ENCODE data around the gene COA8.

The COA8 gene

GRCh38 chr14:103528587-103529382, 34.0 kb upstream of the COA8 start, which contains the start of gene TRMT61A:
Gene TRMT61A, plus strand, starts transcription at chr14:103529196. Its CDS starts 783 bp downstream, at chr14:103529979.
- peaks cover 5% of the 10 kb centered on the region; the same call in 1 of the 2 replicates for H3K27me3 ChIP-seq (ENCODE audit: insufficient read depth, low read depth)
- no peak within 1 kb of the TSS for H3K4me3 ChIP-seq (IDR thresholded peaks at IDR 0.05; ENCODE audit: insufficient read depth, low read depth, low read length)
- no peaks in the 10 kb centered on the region for H3K36me3 ChIP-seq (ENCODE audit: insufficient read depth)
- TF ChIP-seq CTCF (conservative IDR thresholded peaks at IDR 0.05; ENCODE audit: low read depth, low read length) = no peak
- no peaks in the 10 kb centered on the region for H4K20me1 ChIP-seq (ENCODE audit: insufficient read depth)
- H3K79me2 ChIP-seq (ENCODE audit: insufficient read depth, low read depth) = no peaks in the 10 kb centered on the region
- H3K9ac ChIP-seq = peak within 1 kb of the TSS; percentile 50; the same call in 1 of the 2 replicates
- no peaks in the 10 kb centered on the region for H3K4me1 ChIP-seq (ENCODE audit: low read depth, poor library complexity, severe bottlenecking)
- peak within 1 kb of the TSS; percentile 29; the same call in 1 of the 2 replicates for H3K4me2 ChIP-seq
- no peak within 1 kb of the TSS for H2AFZ ChIP-seq (ENCODE audit: low read depth)
- no peak within 1 kb of the TSS for H3K27ac ChIP-seq

- no peaks in the 10 kb centered on the region for H3K36me3 ChIP-seq (ENCODE audit: insufficient read depth)
- H2AFZ ChIP-seq (ENCODE audit: low read depth) = no peak overlapping the region
- no peaks in the 10 kb centered on the region for H3K79me2 ChIP-seq (ENCODE audit: insufficient read depth, low read depth)
- H3K4me3 ChIP-seq (IDR thresholded peaks at IDR 0.05; ENCODE audit: insufficient read depth, low read depth, low read length) = no peak overlapping the region
- H3K4me2 ChIP-seq = peak overlapping the region; percentile 21; the same call in 1 of the 2 replicates
- no peak overlapping the region for H3K27ac ChIP-seq
- H3K9ac ChIP-seq = peak overlapping the region; percentile 25; the same call in 1 of the 2 replicates
- peaks cover 5% of the 10 kb centered on the region; the same call in 1 of the 2 replicates for H3K27me3 ChIP-seq (ENCODE audit: insufficient read depth, low read depth)
- H4K20me1 ChIP-seq (ENCODE audit: insufficient read depth) = no peaks in the 10 kb centered on the region
- H3K4me1 ChIP-seq (ENCODE audit: low read depth, poor library complexity, severe bottlenecking) = no peaks in the 10 kb centered on the region
- no peak for TF ChIP-seq CTCF (conservative IDR thresholded peaks at IDR 0.05; ENCODE audit: low read depth, low read length)
Measured at GRCh38 chr14:103529383-103530365, 33.1 kb upstream of the COA8 start.

GRCh38 chr14:103530390-103530789, 32.4 kb upstream of the COA8 start:
- H3K4me2 ChIP-seq = no peak overlapping the region
- H3K4me1 ChIP-seq (ENCODE audit: low read depth, poor library complexity, severe bottlenecking) = no peaks in the 10 kb centered on the region
- H3K36me3 ChIP-seq (ENCODE audit: insufficient read depth) = no peaks in the 10 kb centered on the region
- H3K27me3 ChIP-seq (ENCODE audit: insufficient read depth, low read depth) = peaks cover 5% of the 10 kb centered on the region; the same call in 1 of the 2 replicates
- H3K9ac ChIP-seq = no peak overlapping the region
- no peak overlapping the region for H2AFZ ChIP-seq (ENCODE audit: low read depth)
- no peak overlapping the region for H3K27ac ChIP-seq
- no peaks in the 10 kb centered on the region for H4K20me1 ChIP-seq (ENCODE audit: insufficient read depth)
- H3K79me2 ChIP-seq (ENCODE audit: insufficient read depth, low read depth) = no peaks in the 10 kb centered on the region
- TF ChIP-seq CTCF (conservative IDR thresholded peaks at IDR 0.05; ENCODE audit: low read depth, low read length) = no peak
- no peak overlapping the region for H3K4me3 ChIP-seq (IDR thresholded peaks at IDR 0.05; ENCODE audit: insufficient read depth, low read depth, low read length)

GRCh38 chr14:103530831-103531230, 31.9 kb upstream of the COA8 start:
- Histone ChIP-seq H2AFZ (ENCODE audit: low read depth) (no peak overlapping the region), H3K36me3 (ENCODE audit: insufficient read depth) (no peaks in the 10 kb centered on the region), H3K4me3 (IDR thresholded peaks at IDR 0.05; ENCODE audit: insufficient read depth, low read depth, low read length) (no peak overlapping the region), H3K4me1 (ENCODE audit: low read depth, poor library complexity, severe bottlenecking) (no peaks in the 10 kb centered on the region), H3K4me2 (no peak overlapping the region), H3K27me3 (ENCODE audit: insufficient read depth, low read depth) (peaks cover 5% of the 10 kb centered on the region; the same call in 1 of the 2 replicates), H3K9ac (no peak overlapping the region), H3K79me2 (ENCODE audit: insufficient read depth, low read depth) (no peaks in the 10 kb centered on the region), H3K27ac (no peak overlapping the region), H4K20me1 (ENCODE audit: insufficient read depth) (no peaks in the 10 kb centered on the region)
- TF ChIP-seq CTCF (conservative IDR thresholded peaks at IDR 0.05; ENCODE audit: low read depth, low read length) = no peak
